IPS-18a (cell line): ENCODE results near the gene PI4KB.
"Not testable (repeated sequence)": the region's sequence is repeated elsewhere in the genome, so short reads cannot be mapped to it uniquely, and the experiment has no call there.

Source experiments
- H3K27ac ChIP-seq: one replicate; pipeline ENCODE4 v1.5.1; 2013; ENCODE audit warnings: low read length
- H3K27me3 ChIP-seq: one replicate; pipeline ENCODE4 v1.6.1; 2013; ENCODE audit warnings: mild to moderate bottlenecking, low read length; ENCODE audit not compliant: control insufficient read depth, insufficient read depth
- H3K36me3 ChIP-seq: one replicate; pipeline ENCODE4 v1.6.1; 2013; ENCODE audit warnings: low read depth, low read length; ENCODE audit not compliant: control insufficient read depth
- H3K4me1 ChIP-seq: one replicate; pipeline ENCODE4 v1.6.1; 2013; ENCODE audit warnings: low read depth, low read length; ENCODE audit not compliant: control insufficient read depth
- H3K4me3 ChIP-seq: one replicate; pipeline ENCODE4 v1.5.1; 2013; ENCODE audit warnings: low read length
- H3K9ac ChIP-seq: one replicate; pipeline ENCODE4 v1.6.1; 2013; ENCODE audit warnings: mild to moderate bottlenecking, low read length, moderate library complexity
- H3K9me3 ChIP-seq: one replicate; pipeline ENCODE4 v1.6.1; 2013; ENCODE audit warnings: low read depth, low read length; ENCODE audit not compliant: control insufficient read depth

Gene PI4KB

DNA sequence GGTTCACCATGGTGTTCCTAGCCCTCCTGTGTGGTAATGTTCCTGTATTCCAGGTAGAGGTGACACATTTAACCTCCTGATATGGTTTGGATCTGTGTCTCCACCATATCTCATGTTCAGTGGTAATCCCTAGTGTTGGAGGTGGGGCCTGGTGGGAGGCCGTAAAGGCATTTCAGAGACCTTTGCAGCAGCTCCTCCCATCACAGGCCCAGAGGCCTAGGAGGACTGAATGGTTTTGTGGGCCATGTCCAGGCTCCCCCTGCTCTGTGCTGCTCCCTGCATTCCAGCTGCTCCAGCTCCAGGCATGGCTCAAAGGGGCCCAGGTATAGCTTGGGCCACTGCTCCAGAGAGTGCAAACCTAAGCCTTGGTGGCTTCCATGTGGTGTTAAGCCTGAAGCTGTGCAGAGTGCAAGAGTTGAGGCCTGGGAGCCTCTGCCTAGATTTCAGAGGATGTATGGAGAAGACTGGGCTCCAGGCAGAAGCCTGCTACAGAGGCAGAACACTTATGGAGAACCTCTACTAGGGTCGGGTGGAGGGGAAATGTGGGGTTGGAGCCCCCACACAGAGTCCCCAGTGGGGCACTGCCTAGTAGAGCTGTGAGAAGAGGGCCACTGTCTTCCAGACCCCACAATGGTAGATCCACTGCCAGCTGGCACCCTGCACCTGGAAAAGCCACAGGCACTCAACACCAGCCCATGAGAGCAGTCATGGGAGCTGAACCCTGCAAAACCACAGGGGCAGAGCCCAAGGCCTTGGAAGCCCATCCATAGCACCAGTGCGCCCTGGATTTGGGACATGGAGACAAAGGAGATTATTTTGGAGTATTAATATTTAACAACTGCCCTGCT is 35.3 kb upstream of the PI4KB start:
- Histone ChIP-seq H3K27me3 (no peaks in the 10 kb centered on the region), H3K36me3 (peaks cover 5% of the 10 kb centered on the region), H3K9ac (no peak overlapping the region), H3K4me1 (no peaks in the 10 kb centered on the region), H3K27ac (no peak overlapping the region), H3K4me3 (no peak overlapping the region), H3K9me3 (peaks cover 4% of the 10 kb centered on the region)

- no peak overlapping the region for H3K27ac ChIP-seq
- H3K9ac ChIP-seq = no peak overlapping the region
- peaks cover 4% of the 10 kb centered on the region for H3K9me3 ChIP-seq
- H3K36me3 ChIP-seq = peaks cover 5% of the 10 kb centered on the region
- H3K4me3 ChIP-seq = no peak overlapping the region
- H3K4me1 ChIP-seq = no peaks in the 10 kb centered on the region
- H3K27me3 ChIP-seq = no peaks in the 10 kb centered on the region
Observed at GRCh38 chr1:151361883-151362282, 34.7 kb upstream of the PI4KB start.

- Histone ChIP-seq H3K9ac (no peak overlapping the region), H3K4me3 (no peak overlapping the region), H3K4me1 (no peaks in the 10 kb centered on the region), H3K27me3 (no peaks in the 10 kb centered on the region), H3K9me3 (peaks cover 5% of the 10 kb centered on the region), H3K27ac (no peak overlapping the region), H3K36me3 (no peaks in the 10 kb centered on the region)
Observed at GRCh38 chr1:151356696-151357095, 29.5 kb upstream of the PI4KB start.

GRCh38 chr1:151352021-151352718 is 25.0 kb upstream of the PI4KB start:
- Histone ChIP-seq H3K27ac (no peak overlapping the region), H3K27me3 (no peaks in the 10 kb centered on the region), H3K9me3 (peaks cover 8% of the 10 kb centered on the region), H3K36me3 (no peaks in the 10 kb centered on the region), H3K4me3 (no peak overlapping the region), H3K9ac (no peak overlapping the region), H3K4me1 (peaks cover 5% of the 10 kb centered on the region)

DNA sequence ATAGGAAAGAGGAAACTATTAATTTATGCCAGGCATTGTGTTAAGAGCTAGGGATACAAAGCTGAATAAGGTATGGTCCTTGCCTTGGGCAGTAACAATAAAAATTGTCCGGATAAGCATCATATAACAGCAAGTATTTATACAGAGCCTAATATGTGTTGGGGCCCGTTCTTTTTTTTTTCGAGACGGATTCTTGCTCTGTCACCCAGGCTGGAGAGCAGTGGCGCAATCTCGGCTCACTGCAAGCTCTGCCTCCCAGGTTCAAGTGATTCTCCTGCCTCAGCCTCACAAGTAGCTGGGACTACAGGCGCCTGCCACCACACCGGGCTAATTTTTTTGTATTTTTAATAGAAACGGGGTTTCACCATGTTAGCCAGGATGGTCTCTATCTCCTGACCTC is 23.1 kb upstream of the PI4KB start:
- H3K9me3 ChIP-seq, H3K9ac ChIP-seq: not testable (repeated sequence)

GRCh38 chr1:151347523-151348246 is 20.5 kb upstream of the PI4KB start:
- Histone ChIP-seq H3K9me3 (peaks cover 8% of the 10 kb centered on the region), H3K36me3 (peaks cover 25% of the 10 kb centered on the region), H3K4me3 (peak overlapping the region; percentile 64), H3K27me3 (no peaks in the 10 kb centered on the region), H3K27ac (peak overlapping the region; percentile 54), H3K4me1 (peaks cover 13% of the 10 kb centered on the region), H3K9ac (peak overlapping the region; percentile 89)

More for the DNA sequence above, 23.1 kb upstream of the PI4KB start:
- not testable (repeated sequence) for H3K36me3 ChIP-seq, H3K27me3 ChIP-seq, H3K4me3 ChIP-seq, H3K27ac ChIP-seq
- H3K4me1 ChIP-seq = peaks cover 13% of the 10 kb centered on the region

DNA sequence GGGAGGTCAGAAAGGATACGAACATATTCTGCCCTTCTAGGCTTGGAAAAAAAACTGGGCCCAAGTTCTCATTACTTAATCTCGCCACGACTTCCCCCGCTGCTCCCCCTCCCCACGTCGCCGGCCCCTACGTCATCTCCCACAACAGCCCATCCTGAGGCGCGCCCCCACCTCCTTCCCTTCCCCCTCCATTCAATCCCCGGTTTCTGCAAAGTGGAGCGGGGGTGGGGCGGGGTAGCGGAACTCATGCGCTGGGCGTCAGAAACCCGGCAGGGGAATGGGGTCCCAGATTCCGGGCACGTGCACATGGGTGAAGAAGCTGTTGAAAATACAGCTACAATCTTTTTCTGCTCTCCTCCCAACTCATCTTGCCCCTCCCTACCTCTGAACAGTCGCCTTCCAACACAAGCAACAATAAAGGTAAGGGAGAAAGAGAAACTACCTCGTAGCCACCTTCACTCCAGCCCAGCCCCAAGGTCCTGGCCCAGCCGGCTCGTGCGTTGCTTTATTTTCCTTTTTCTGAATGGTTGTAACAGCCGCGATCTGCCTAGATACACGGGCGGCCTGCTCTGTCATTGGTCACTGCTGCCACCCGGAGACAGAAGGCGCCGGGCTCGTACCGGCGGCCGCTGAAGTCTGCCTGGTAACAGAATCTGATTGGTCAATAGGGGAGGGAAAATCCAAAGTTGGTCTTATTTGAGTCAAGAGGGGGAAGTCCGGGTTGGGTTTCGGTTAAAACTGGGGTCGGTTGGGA is 19.7 kb upstream of the PI4KB start, which contains the start of gene RFX5:
TSS of gene RFX5 (minus strand) at position 484 of the 754 bp plus-strand sequence. CDS start 932 bp downstream, outside the sequence.
- Histone ChIP-seq H3K9me3 (peaks cover 3% of the 10 kb centered on the region), H3K4me3 (peak within 1 kb of the TSS; percentile 87), H3K36me3 (peaks cover 32% of the 10 kb centered on the region), H3K27ac (peak within 1 kb of the TSS; percentile 98), H3K9ac (peak within 1 kb of the TSS; percentile 89), H3K27me3 (no peaks in the 10 kb centered on the region), H3K4me1 (peaks cover 13% of the 10 kb centered on the region)

DNA sequence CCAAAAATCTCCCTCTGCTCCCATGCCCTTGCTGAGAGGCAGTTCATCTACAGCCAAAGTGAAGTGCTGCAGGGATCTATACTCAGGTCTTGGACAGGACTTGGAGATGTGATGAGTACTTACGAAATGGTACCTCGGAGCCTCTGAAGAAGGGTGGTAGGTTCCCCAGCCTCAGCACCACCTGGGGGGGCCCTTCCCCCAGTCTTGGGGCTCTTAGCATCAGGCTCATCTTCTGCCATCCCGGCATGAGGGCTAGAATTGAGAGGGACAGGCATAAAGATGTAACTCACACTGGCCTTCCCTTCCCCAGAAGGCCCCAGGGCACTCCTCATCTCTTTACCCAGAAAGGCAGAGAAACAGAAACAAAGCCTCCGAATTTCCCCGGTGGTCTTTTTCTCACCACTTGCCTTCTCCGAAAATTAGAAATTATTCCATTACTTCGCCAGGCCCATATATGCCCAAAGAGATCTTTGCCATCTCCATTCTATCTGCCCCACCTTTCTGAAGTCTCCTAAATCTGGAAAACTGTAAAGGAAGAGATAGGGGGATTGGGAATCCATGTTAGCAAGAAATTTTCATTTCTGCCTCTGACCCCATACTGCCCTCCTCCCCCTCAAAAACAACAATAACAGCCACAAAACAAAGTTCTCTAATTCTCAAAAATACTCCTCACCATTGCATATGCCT is 19.0 kb upstream of the PI4KB start:
- Histone ChIP-seq H3K9ac (peak overlapping the region; percentile 89), H3K9me3 (peaks cover 3% of the 10 kb centered on the region), H3K4me1 (peaks cover 13% of the 10 kb centered on the region), H3K27ac (peak overlapping the region; percentile 98), H3K36me3 (peaks cover 38% of the 10 kb centered on the region), H3K27me3 (no peaks in the 10 kb centered on the region), H3K4me3 (peak overlapping the region; percentile 87)

- peaks cover 13% of the 10 kb centered on the region for H3K4me1 ChIP-seq
- H3K27ac ChIP-seq = no peak overlapping the region
- no peak overlapping the region for H3K9ac ChIP-seq
- H3K9me3 ChIP-seq = no peaks in the 10 kb centered on the region
- H3K4me3 ChIP-seq = no peak overlapping the region
- H3K36me3 ChIP-seq = peaks cover 38% of the 10 kb centered on the region
- H3K27me3 ChIP-seq = no peaks in the 10 kb centered on the region
Observed at GRCh38 chr1:151344291-151344690, 17.1 kb upstream of the PI4KB start.

DNA sequence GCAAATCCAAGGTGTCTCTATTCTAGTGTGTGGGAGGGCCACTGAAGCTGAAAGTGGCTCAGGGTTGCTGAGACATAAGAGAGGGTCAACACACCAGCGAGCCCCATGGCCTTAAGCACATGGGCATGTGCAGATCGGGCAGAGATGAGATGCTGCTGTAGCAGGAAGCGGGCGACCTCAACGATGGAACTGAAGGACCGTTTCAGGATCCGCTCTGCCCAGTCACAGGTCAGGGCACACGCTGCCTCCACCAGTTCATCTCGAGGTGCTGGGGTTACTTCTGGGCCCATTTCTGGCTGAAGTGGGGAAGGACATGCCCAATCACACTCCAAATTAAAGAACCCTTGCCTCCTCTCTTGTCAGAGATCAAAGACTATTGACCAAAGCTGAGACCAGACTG is 16.4 kb upstream of the PI4KB start:
- H3K27ac ChIP-seq = no peak overlapping the region
- H3K4me1 ChIP-seq = peaks cover 13% of the 10 kb centered on the region
- H3K9ac ChIP-seq = no peak overlapping the region
- H3K4me3 ChIP-seq = no peak overlapping the region
- no peaks in the 10 kb centered on the region for H3K27me3 ChIP-seq
- H3K36me3 ChIP-seq = peaks cover 38% of the 10 kb centered on the region
- H3K9me3 ChIP-seq = no peaks in the 10 kb centered on the region
